Esophagus muscularis mucosa (tissue), 4 donors: ENCODE data around the gene FRA10AC1. TPM values are rescaled to one million over a fixed set of nuclear protein-coding genes. Genes with fewer than 3 reads are reported as not detected.
"Not testable (repeated sequence)": the region's sequence is repeated elsewhere in the genome, so short reads cannot be mapped to it uniquely, and the experiment has no call there.

ENCODE experiments used
- DNase-seq: peaks from one replicate; pipeline ENCODE4 v3.0.0-alpha.2; 2017; ENCODE audit errors: extremely low spot score
- H3K27ac ChIP-seq, 4 donors: fragments of 200-600 bp; sonication (generic); replicated peaks in 1 of 4; 1 replicate in 3 of 4; 2 replicates in 1 of 4; pipeline ENCODE4 v1.5.1; 2016 to 2019; ENCODE audit warnings: mild to moderate bottlenecking in 1 of 4
- H3K27me3 ChIP-seq, 4 donors: fragments of 200-600 bp; sonication (generic); one replicate each; pipeline versions ENCODE4 v1.5.1 to v1.6.0; 2016 to 2019
- H3K36me3 ChIP-seq, 4 donors: fragments of 200-600 bp; sonication (generic); one replicate each; pipeline ENCODE4 v1.5.1; 2016 to 2019
- H3K4me1 ChIP-seq, 4 donors: fragments of 200-600 bp; sonication (generic); one replicate each; pipeline ENCODE4 v1.5.1; 2016 to 2019
- H3K4me3 ChIP-seq, 4 donors: fragments of 200-600 bp; sonication (generic); 1 replicate in 2 of 4; 2 replicates in 2 of 4; pipeline ENCODE4 v1.5.1; 2016 to 2019; ENCODE audit warnings: mild to moderate bottlenecking in 4 of 4, moderate library complexity in 1 of 4
- H3K9me3 ChIP-seq, 4 donors: fragments of 200-600 bp; sonication (generic); 1 replicate in 3 of 4; 2 replicates in 1 of 4; pipeline ENCODE4 v1.5.1; 2016 to 2019
- EP300 ChIP-seq: sonication (generic); formaldehyde crosslinking; IDR thresholded peaks from one replicate; pipeline ENCODE4 v1.6.1; 2017; ENCODE audit warnings: antibody characterized with exemption
- POLR2A ChIP-seq: fragments of 450-650 bp; IDR thresholded peaks from one replicate; pipeline ENCODE4 v1.6.1; 2017; ENCODE audit warnings: antibody characterized with exemption, moderate library complexity, mild to moderate bottlenecking, low read depth
- POLR2AphosphoS5 ChIP-seq, 2 donors: sonication (generic); formaldehyde crosslinking; IDR thresholded peaks; one replicate each; pipeline ENCODE4 v1.6.1; 2017; ENCODE audit warnings: antibody characterized with exemption in 2 of 2
- WGBS: methylation state at CpG from one replicate; pipeline ENCODE4 v1.1.5; 2018; 5-methylcytosine and 5-hydroxymethylcytosine counted together
- intact Hi-C: fragments of 100-400 bp; cut with DNase I; formaldehyde crosslinking; loops from one replicate; pipeline ENCODE4 v1.15.1; 2023
- total RNA-seq, 4 donors: library from RNA; depleted of rRNA; stranded (reverse); fragments of >200 nt; gene quantifications; one replicate each; pipeline versions ENCODE4 v1.1.0 to v1.2.1, GENCODE V29; 2016
- TF ChIP-seq, protein P1 (sequence below), 3 experiments: fragments of 200-600 bp in 2 of 3; fragments of 450-650 bp in 1 of 3; sonication (generic) in 2 of 3; IDR thresholded peaks; one replicate each; pipeline ENCODE4 v1.5.1; 2017 to 2019; ENCODE audit warnings: antibody characterized with exemption in 3 of 3, mild to moderate bottlenecking in 2 of 3, moderate library complexity in 1 of 3

The FRA10AC1 gene
- total RNA-seq, 4 donors from 2014 or later = 7.0 to 22.4 (median 12.1) TPM

- H3K27me3 ChIP-seq = no peaks in the 10 kb centered on the region
- peaks cover 0 to 3% (median under 1%) of the 10 kb centered on the region in 4 donors for H3K36me3 ChIP-seq
- no peaks in the 10 kb centered on the region for H3K9me3 ChIP-seq
- 96% methylated on average over 5 of the region's 5 CpGs for WGBS
- no peak overlapping the region for H3K27ac ChIP-seq
- H3K4me3 ChIP-seq = no peak overlapping the region
- intact Hi-C loops = loop anchor here (10.0 kb wide), 1 partner anchor 740 kb away; no protein-coding TSS in a partner anchor
- no peak for DNase-seq
- TF ChIP-seq, protein P1, sequence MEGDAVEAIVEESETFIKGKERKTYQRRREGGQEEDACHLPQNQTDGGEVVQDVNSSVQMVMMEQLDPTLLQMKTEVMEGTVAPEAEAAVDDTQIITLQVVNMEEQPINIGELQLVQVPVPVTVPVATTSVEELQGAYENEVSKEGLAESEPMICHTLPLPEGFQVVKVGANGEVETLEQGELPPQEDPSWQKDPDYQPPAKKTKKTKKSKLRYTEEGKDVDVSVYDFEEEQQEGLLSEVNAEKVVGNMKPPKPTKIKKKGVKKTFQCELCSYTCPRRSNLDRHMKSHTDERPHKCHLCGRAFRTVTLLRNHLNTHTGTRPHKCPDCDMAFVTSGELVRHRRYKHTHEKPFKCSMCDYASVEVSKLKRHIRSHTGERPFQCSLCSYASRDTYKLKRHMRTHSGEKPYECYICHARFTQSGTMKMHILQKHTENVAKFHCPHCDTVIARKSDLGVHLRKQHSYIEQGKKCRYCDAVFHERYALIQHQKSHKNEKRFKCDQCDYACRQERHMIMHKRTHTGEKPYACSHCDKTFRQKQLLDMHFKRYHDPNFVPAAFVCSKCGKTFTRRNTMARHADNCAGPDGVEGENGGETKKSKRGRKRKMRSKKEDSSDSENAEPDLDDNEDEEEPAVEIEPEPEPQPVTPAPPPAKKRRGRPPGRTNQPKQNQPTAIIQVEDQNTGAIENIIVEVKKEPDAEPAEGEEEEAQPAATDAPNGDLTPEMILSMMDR (IDR thresholded peaks at IDR 0.05) = no peak
- TF ChIP-seq POLR2AphosphoS5 (IDR thresholded peaks at IDR 0.05) = no peak
- TF ChIP-seq EP300 = no peak
- peaks cover 9 to 26% (median 23%) of the 10 kb centered on the region in 4 donors for H3K4me1 ChIP-seq
Measured at GRCh38 chr10:93704451-93704850, 2.1 kb upstream of the FRA10AC1 start.

GRCh38 chr10:93703841-93704240 lies 1.4 kb upstream of the FRA10AC1 start:
- intact Hi-C loops = loop anchor here (2.0 to 10.0 kb wide), 2 partner anchors 113 to 741 kb away; no protein-coding TSS in a partner anchor
- no peak overlapping the region for H3K27ac ChIP-seq
- H3K4me1 ChIP-seq = peaks cover 9 to 29% (median 23%) of the 10 kb centered on the region in 4 donors
- TF ChIP-seq EP300 (no peak), POLR2A (no peak), POLR2AphosphoS5 (IDR thresholded peaks at IDR 0.05) (no peak)
- TF ChIP-seq, protein P1 (IDR thresholded peaks at IDR 0.05) = no peak
- 74% methylated on average over 1 of the region's 1 CpG for WGBS
- no peaks in the 10 kb centered on the region for H3K27me3 ChIP-seq
- H3K4me3 ChIP-seq = no peak overlapping the region
- DNase-seq = no peak
- H3K36me3 ChIP-seq = peaks cover 0 to 9% (median 6%) of the 10 kb centered on the region in 4 donors
- H3K9me3 ChIP-seq = no peaks in the 10 kb centered on the region

DNA sequence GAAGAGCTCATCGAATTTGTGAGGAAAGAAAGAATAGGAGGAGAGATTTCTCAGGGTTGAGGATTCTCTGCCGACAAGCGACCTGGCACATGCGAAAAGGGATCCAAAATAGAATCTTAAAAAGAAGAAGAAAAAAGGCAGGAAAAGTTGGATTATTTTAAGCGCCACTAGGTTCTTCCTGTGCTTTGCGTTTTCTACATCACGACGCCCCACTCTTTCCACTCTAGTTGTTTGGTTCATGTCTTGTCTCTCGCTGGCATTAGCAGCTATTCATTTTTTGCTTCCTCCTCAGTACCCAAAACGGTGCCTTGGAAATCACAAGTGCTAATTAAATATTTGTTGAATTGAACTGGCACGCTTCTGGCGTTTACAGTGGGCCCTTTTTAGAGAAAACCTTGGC lies 674 bp upstream of the FRA10AC1 start:
- no peaks in the 10 kb centered on the region for H3K27me3 ChIP-seq
- TF ChIP-seq EP300 = no peak
- TF ChIP-seq, protein P1 (IDR thresholded peaks at IDR 0.05) = no peak
- no peak for TF ChIP-seq POLR2AphosphoS5 (IDR thresholded peaks at IDR 0.05)
- no peak for TF ChIP-seq POLR2A
- H3K4me1 ChIP-seq = peaks cover 9 to 29% (median 23%) of the 10 kb centered on the region in 4 donors
- H3K9me3 ChIP-seq = no peaks in the 10 kb centered on the region
- DNase-seq = no peak
- intact Hi-C loops = loop anchor here (2.0 to 10.0 kb wide), 2 partner anchors 114 to 742 kb away; no protein-coding TSS in a partner anchor
- 1% methylated on average over 12 of the region's 12 CpGs for WGBS
- H3K4me3 ChIP-seq = peak overlapping the region; percentile 63 to 84 (median 78)
- H3K27ac ChIP-seq = peak overlapping the region; percentile 87 to 92 (median 88)
- H3K36me3 ChIP-seq = peaks cover 0 to 17% (median 12%) of the 10 kb centered on the region in 4 donors

DNA sequence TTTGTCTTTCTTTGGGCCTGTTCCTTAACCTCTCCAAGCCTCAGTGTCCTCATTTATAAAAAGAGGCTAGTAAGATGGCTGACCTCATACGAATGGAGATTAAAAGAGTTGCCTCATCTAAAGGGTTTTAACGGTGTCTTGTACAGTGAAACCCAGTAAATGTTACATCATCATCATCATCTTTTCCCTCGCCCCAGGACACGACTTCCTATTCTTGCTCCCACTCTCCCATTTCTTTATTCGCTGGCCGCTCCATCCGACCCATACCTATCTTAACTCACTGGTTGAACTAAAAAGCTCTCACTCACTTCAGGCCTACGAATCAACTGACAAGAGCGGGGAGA lies 554 bp downstream of the FRA10AC1 start:
- no peaks in the 10 kb centered on the region for H3K9me3 ChIP-seq
- peak overlapping the region; percentile 63 to 84 (median 78) for H3K4me3 ChIP-seq
- H3K27ac ChIP-seq = peak overlapping the region; percentile 87 to 92 (median 88)
- no peaks in the 10 kb centered on the region for H3K27me3 ChIP-seq
- TF ChIP-seq, protein P1 (IDR thresholded peaks at IDR 0.05) = no peak
- TF ChIP-seq EP300 (no peak), POLR2AphosphoS5 (IDR thresholded peaks at IDR 0.05) (no peak), POLR2A (no peak)
- intact Hi-C loops = loop anchor here (2.0 to 10.0 kb wide), 2 partner anchors 115 to 743 kb away; no protein-coding TSS in a partner anchor
- WGBS = 1% methylated on average over 9 of the region's 9 CpGs
- H3K4me1 ChIP-seq = peaks cover 9 to 29% (median 23%) of the 10 kb centered on the region in 4 donors
- peaks cover 6 to 29% (median 20%) of the 10 kb centered on the region in 4 donors for H3K36me3 ChIP-seq
- DNase-seq = no peak

DNA sequence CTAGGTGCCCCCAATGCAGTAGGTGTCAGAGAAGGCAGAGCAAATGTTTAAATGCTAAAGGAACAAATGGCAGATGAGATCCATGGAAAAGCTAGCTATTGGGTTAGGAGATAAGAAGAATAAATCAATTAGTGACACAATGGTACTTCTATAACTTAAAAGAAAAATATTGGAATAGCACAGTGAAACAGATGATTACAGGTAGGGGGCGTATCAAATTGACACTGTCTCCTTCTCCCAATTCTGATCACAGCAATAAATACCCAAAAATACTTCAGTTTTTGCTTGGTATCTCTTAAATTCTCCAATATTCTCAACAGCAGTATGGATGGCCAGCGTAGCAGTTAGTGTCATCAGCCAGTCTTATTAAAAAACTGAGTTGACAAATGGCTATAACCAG lies 5.2 kb downstream of the FRA10AC1 start:
- intact Hi-C loops = no loop called here
- WGBS = 88% methylated on average over 2 of the region's 2 CpGs
- H3K9me3 ChIP-seq = no peaks in the 10 kb centered on the region
- H3K36me3 ChIP-seq = peaks cover 33 to 72% (median 52%) of the 10 kb centered on the region in 4 donors
- H3K27ac ChIP-seq = no peak overlapping the region
- no peak for DNase-seq
- TF ChIP-seq, protein P1 (IDR thresholded peaks at IDR 0.05) = no peak
- TF ChIP-seq POLR2A (no peak), POLR2AphosphoS5 (IDR thresholded peaks at IDR 0.05) (no peak), EP300 (no peak)
- H3K27me3 ChIP-seq = no peaks in the 10 kb centered on the region
- no peak overlapping the region for H3K4me3 ChIP-seq
- peaks cover 5 to 24% (median 14%) of the 10 kb centered on the region in 4 donors for H3K4me1 ChIP-seq

DNA sequence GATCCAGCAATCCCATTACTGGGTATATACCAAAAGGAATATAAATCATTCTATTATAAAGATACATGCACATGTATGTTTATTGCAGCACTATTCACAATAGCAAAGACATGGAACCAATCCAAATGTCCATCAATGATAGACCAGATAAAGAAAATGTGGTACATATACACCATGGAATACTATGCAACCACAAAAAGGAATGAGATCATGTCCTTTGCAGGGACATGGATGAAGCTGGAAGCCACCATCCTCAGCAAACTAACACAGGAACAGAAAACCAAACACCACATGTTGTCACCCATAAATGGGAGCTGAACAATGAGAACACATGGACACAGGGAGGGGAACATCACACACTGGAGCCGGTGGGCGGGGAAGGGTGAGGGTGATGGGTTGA lies 5.8 kb downstream of the FRA10AC1 start:
- H3K4me3 ChIP-seq, H3K9me3 ChIP-seq, H3K27ac ChIP-seq, intact Hi-C loops, DNase-seq, H3K27me3 ChIP-seq: not testable (repeated sequence)
- WGBS = 91% methylated on average over 2 of the region's 2 CpGs
- Histone ChIP-seq H3K36me3 (peaks cover 37 to 78% (median 58%) of the 10 kb centered on the region in 4 donors), H3K4me1 (peaks cover 4 to 23% (median 11%) of the 10 kb centered on the region in 4 donors)
